Measurements from ENCODE around the gene CCDC170.
"Not testable (repeated sequence)": the region's sequence is repeated elsewhere in the genome, so short reads cannot be mapped to it uniquely, and the experiment has no call there.

CCDC170 gene

DNA sequence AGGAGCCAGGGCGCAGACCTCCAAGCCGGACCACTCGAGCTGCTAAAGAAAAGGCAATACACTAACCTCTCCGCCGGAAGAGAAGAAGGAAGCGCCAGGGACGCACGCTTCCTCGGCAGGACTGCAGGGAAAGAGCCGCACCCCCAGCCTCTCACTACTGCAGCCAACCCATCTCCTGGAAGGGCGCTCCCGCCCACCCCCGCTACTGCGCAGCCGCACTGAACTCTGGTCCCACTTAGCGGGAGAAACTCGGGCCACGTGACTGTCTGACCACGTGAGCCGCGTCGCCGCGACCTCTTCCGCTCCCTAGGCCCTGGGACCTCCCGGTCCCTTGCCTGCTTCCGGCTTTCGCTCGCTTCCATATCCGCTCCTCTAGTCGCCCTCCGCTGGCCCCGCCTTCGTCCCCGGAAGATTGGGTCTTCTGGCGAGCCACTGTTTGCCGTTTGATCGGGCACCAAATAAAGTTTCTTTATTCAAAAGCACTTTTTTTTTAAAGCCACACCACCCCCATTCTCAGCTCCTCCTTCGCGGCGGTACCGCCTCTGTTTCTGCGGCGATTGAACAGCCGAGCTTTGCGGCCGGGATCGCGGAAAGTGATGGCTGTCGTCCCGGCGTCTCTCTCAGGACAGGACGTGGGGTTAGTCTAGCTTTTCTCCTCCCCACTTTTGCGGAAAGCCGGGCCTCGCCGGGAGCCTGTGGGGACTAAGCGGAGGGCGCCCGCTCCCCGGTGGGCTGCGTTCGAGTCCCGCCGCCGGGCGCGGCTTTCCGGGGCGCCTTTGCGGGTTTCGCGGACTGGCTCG is 41.7 kb upstream of the CCDC170 start, which contains the start of gene RMND1:
TSS of gene RMND1 (minus strand) at position 177 of the 800 bp plus-strand sequence. CDS start 6,315 bp downstream, outside the sequence.
- Histone ChIP-seq H3K9ac (ENCODE audit: insufficient read length, low read depth) (peak within 1 kb of the TSS; percentile 89), H3K27me3 (ENCODE audit: insufficient read depth, insufficient read length) (no peaks in the 10 kb centered on the region), H3K9me3 (ENCODE audit: insufficient read depth, low read length) (peaks cover 3% of the 10 kb centered on the region; the same call in 1 of the 2 replicates), H3K4me1 (ENCODE audit: insufficient read depth, insufficient read length) (no peaks in the 10 kb centered on the region), H3K4me3 (ENCODE audit: insufficient read length, low read depth) (peak within 1 kb of the TSS; percentile 88), H3K36me3 (ENCODE audit: insufficient read depth, insufficient read length, low read length) (peaks cover 14% of the 10 kb centered on the region)
- DNase-seq (ENCODE audit: low read depth, low spot score) = peak; percentile 96
- no peak for TF ChIP-seq YY1 (IDR thresholded peaks at IDR 0.05; ENCODE audit: insufficient read depth, insufficient read length)
- no peak for TF ChIP-seq ZNF274 (IDR thresholded peaks at IDR 0.05; ENCODE audit: low read depth, low read length)
- TF ChIP-seq SUZ12 (IDR thresholded peaks at IDR 0.05; ENCODE audit: extremely low read depth, insufficient read depth, insufficient read length) = no peak

DNA sequence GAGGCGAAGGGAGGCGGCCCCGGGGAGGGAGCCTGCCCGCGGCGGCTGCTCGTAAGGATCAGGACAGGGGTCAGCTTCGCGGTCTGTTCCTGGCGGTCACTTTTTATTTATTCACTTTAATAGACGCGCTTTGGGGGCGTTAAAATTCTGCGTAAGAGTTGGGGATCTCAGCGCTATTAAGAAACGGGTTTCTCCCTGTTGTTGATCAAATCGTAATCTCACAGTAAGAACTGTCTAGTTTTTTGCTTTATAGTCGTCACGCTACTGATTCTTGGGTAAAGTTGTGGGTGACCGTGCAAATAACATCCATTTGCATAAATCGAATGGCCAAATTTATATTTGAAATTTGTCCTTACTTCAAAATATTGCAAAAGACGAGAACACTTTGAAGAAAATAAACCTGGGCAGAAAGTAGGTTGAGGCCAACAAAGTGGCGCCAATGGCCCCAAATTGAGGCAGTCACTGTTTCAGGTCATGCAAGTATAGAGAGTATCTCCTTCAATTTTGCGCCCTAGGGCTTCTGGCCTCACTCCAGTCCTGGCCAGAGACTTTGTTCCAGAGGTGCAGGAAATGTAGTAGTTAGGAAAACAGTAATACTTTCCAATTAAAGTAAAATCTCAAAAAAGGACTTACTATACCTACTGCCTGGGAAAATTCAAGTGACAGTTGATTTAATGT is 40.9 kb upstream of the CCDC170 start:
- TF ChIP-seq SUZ12 (IDR thresholded peaks at IDR 0.05; ENCODE audit: extremely low read depth, insufficient read depth, insufficient read length) = no peak
- no peak for TF ChIP-seq ZNF274 (IDR thresholded peaks at IDR 0.05; ENCODE audit: low read depth, low read length)
- no peak for TF ChIP-seq YY1 (IDR thresholded peaks at IDR 0.05; ENCODE audit: insufficient read depth, insufficient read length)
- no peaks in the 10 kb centered on the region for H3K27me3 ChIP-seq (ENCODE audit: insufficient read depth, insufficient read length)
- no peak for DNase-seq (ENCODE audit: low read depth, low spot score)
- peaks cover 15% of the 10 kb centered on the region for H3K36me3 ChIP-seq (ENCODE audit: insufficient read depth, insufficient read length, low read length)
- peaks cover 3% of the 10 kb centered on the region; the same call in 1 of the 2 replicates for H3K9me3 ChIP-seq (ENCODE audit: insufficient read depth, low read length)
- H3K9ac ChIP-seq (ENCODE audit: insufficient read length, low read depth) = peak overlapping the region; percentile 77
- H3K4me1 ChIP-seq (ENCODE audit: insufficient read depth, insufficient read length) = no peaks in the 10 kb centered on the region
- H3K4me3 ChIP-seq (ENCODE audit: insufficient read length, low read depth) = peak overlapping the region; percentile 55

DNA sequence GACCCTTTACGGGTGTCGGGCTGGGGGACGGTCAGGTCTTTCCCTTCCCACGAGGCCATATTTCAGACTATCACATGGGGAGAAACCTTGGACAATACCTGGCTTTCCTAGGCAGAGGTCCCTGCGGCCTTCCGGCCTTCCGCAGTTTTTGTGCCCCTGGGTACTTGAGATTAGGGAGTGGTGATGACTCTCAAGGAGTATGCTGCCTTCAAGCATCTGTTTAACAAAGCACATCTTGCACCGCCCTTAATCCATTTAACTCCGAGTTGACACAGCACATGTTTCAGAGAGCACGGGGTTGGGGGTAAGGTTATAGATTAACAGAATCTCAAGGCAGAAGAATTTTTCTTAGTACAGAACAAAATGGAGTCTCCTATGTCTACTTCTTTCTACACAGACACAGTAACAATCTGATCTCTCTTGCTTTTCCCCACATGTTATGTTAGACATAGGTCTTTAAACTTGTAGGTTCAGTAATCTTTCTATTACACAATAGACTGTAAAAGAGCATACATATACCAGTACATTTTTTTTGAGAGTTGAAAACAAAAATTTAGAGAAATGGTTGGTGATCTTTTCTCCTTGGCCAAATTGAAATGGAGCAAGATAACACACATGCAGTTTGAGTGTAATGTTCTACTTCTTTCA is 37.9 kb upstream of the CCDC170 start:
- H3K4me1 ChIP-seq (ENCODE audit: insufficient read depth, insufficient read length); H3K9me3 ChIP-seq (ENCODE audit: insufficient read depth, low read length); H3K27me3 ChIP-seq (ENCODE audit: insufficient read depth, insufficient read length); DNase-seq (ENCODE audit: low read depth, low spot score); H3K4me3 ChIP-seq (ENCODE audit: insufficient read length, low read depth); H3K9ac ChIP-seq (ENCODE audit: insufficient read length, low read depth): not testable (repeated sequence)
- peaks cover 31% of the 10 kb centered on the region for H3K36me3 ChIP-seq (ENCODE audit: insufficient read depth, insufficient read length, low read length)

DNA sequence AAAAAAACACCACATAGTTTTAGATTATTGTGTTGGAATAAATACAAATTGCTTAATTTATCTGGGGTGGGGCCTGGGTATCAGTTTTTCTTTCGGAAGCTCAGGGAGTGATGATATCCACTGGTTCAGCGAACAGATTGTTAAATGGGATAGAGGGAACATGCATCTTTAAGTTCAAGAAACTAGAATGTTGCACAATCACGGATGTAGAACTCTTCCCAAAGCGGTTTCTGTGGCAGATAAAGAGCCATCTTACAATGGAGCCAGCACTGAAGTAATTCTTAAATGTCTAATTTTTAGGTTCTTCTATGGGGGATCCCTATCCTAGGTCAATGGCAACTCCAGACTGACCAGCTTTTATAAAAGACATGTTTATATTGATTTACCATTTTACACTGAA is 32.1 kb upstream of the CCDC170 start:
- no peak overlapping the region for H3K4me3 ChIP-seq (ENCODE audit: insufficient read length, low read depth)
- no peaks in the 10 kb centered on the region for H3K4me1 ChIP-seq (ENCODE audit: insufficient read depth, insufficient read length)
- no peak for DNase-seq (ENCODE audit: low read depth, low spot score)
- H3K9ac ChIP-seq (ENCODE audit: insufficient read length, low read depth) = no peak overlapping the region
- TF ChIP-seq YY1 (IDR thresholded peaks at IDR 0.05; ENCODE audit: insufficient read depth, insufficient read length) (no peak), SUZ12 (IDR thresholded peaks at IDR 0.05; ENCODE audit: extremely low read depth, insufficient read depth, insufficient read length) (no peak), ZNF274 (IDR thresholded peaks at IDR 0.05; ENCODE audit: low read depth, low read length) (no peak)
- H3K36me3 ChIP-seq (ENCODE audit: insufficient read depth, insufficient read length, low read length) = peaks cover 58% of the 10 kb centered on the region
- no peaks in the 10 kb centered on the region for H3K27me3 ChIP-seq (ENCODE audit: insufficient read depth, insufficient read length)
- no peaks in the 10 kb centered on the region for H3K9me3 ChIP-seq (ENCODE audit: insufficient read depth, low read length)

DNA sequence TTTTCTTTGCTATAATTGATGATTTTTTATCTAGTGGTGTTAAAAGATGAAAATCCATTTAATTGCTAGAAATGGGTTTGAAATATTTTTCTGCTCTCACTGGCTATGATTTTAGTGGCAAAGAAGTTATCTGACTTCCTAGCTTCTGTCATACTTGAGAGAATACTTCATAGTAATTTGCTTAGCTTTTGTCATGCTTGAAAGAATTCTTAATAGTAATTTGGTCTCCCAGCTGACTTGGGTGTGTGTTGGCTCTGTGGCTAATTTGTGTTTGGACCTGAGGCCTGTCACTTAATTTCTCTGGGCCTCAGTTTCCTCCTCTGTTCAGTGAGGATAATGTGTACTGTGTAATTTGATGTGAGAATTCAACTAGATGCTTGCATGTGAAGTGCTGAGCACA is 29.1 kb upstream of the CCDC170 start:
- no peak for DNase-seq (ENCODE audit: low read depth, low spot score)
- H3K4me3 ChIP-seq (ENCODE audit: insufficient read length, low read depth) = no peak overlapping the region
- TF ChIP-seq YY1 (IDR thresholded peaks at IDR 0.05; ENCODE audit: insufficient read depth, insufficient read length) = no peak
- TF ChIP-seq SUZ12 (IDR thresholded peaks at IDR 0.05; ENCODE audit: extremely low read depth, insufficient read depth, insufficient read length) = no peak
- TF ChIP-seq ZNF274 (IDR thresholded peaks at IDR 0.05; ENCODE audit: low read depth, low read length) = no peak
- peaks cover 43% of the 10 kb centered on the region for H3K36me3 ChIP-seq (ENCODE audit: insufficient read depth, insufficient read length, low read length)
- H3K27me3 ChIP-seq (ENCODE audit: insufficient read depth, insufficient read length) = no peaks in the 10 kb centered on the region
- H3K9me3 ChIP-seq (ENCODE audit: insufficient read depth, low read length) = no peaks in the 10 kb centered on the region
- H3K9ac ChIP-seq (ENCODE audit: insufficient read length, low read depth) = no peak overlapping the region
- no peaks in the 10 kb centered on the region for H3K4me1 ChIP-seq (ENCODE audit: insufficient read depth, insufficient read length)

DNA sequence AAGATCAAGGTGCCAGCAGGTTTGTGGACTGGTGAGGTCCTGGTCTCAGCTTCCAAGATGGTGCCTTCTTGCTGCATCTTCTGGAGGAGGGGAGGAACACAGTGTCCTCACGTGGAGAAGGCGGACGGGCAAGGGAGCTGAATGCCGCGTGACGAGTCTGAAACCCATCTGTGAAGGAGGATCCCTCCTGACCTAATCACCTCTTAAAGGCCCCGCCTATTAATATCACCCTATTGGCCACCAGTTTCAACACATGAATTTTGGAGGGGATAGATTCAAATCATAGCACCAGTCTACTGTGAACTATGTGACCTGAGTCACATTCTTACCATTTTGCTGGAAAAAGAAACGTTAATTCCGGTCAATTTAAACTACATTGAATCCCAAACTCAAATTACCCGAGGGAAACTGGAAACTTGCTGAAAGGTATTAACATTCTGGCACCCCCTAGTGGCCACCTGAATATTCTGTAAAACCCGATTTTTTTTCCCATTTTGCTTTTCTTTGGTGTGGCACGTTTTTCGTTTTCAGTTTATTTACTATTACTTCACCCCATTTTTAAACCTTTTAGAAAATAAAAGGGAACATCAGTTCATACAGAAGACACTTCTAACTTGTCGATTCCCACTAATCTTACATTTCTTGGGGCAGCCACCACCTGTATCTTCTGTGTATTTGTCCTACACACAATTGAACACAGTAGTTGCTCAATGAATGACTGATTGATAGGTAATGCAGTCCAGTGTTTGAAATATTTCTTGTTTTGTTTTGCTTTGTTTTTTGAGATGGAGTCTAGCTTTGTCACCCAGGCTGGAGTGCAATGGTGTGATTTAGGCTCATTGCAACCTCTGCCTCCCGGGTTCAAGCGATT is 17.9 kb upstream of the CCDC170 start:
- no peak overlapping the region for H3K9ac ChIP-seq (ENCODE audit: insufficient read length, low read depth)
- TF ChIP-seq SUZ12 (IDR thresholded peaks at IDR 0.05; ENCODE audit: extremely low read depth, insufficient read depth, insufficient read length) = no peak
- DNase-seq (ENCODE audit: low read depth, low spot score) = peak; percentile 25
- no peaks in the 10 kb centered on the region for H3K9me3 ChIP-seq (ENCODE audit: insufficient read depth, low read length)
- no peak overlapping the region for H3K4me3 ChIP-seq (ENCODE audit: insufficient read length, low read depth)
- no peaks in the 10 kb centered on the region for H3K27me3 ChIP-seq (ENCODE audit: insufficient read depth, insufficient read length)
- H3K36me3 ChIP-seq (ENCODE audit: insufficient read depth, insufficient read length, low read length) = no peaks in the 10 kb centered on the region
- H3K4me1 ChIP-seq (ENCODE audit: insufficient read depth, insufficient read length) = no peaks in the 10 kb centered on the region

Measured in NT2/D1 (cell line).